Renal cortex interstitium (tissue), 15 donors: Measurements from ENCODE around the gene AK8. TPM values are rescaled to one million over a fixed set of nuclear protein-coding genes. Genes with fewer than 3 reads are reported as not detected.
A peak's percentile ranks its signal among the peaks of the same experiment; 100 is the strongest.

Source experiments
- DNase-seq, 11 donors: peaks; one replicate each; pipeline ENCODE4 v3.0.0-alpha.2; 2013; ENCODE audit warnings: low read depth in 9 of 11, low spot score in 4 of 11; ENCODE audit errors: extremely low read depth in 1 of 11
- long read RNA-seq, 16 experiments: transcript quantifications; one replicate each; lab custom pipeline, GENCODE V29; 2026
- polyA plus RNA-seq, 3 donors: library from polyadenylated mRNA; unstranded; fragments of 120-200 nt; gene quantifications; one replicate each; pipeline ENCODE4 v1.2.1, GENCODE V29; 2013; ENCODE audit not compliant: insufficient read length in 3 of 3

Gene AK8, protein sequence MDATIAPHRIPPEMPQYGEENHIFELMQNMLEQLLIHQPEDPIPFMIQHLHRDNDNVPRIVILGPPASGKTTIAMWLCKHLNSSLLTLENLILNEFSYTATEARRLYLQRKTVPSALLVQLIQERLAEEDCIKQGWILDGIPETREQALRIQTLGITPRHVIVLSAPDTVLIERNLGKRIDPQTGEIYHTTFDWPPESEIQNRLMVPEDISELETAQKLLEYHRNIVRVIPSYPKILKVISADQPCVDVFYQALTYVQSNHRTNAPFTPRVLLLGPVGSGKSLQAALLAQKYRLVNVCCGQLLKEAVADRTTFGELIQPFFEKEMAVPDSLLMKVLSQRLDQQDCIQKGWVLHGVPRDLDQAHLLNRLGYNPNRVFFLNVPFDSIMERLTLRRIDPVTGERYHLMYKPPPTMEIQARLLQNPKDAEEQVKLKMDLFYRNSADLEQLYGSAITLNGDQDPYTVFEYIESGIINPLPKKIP
- polyA plus RNA-seq = 1 to 10 TPM; 4.1 to 5.0 (median 4.2) TPM
- long read RNA-seq, donor 1, partial matches to known transcripts = 0 of 1 reads
- long read RNA-seq, donor 1, other reads (novel, unspliced or antisense) = 0 of 1 reads
- long read RNA-seq, donor 2, partial matches to known transcripts = 0 of 1 reads
- long read RNA-seq, donor 2, other reads (novel, unspliced or antisense) = 0 of 1 reads
- long read RNA-seq, donor 3, partial matches to known transcripts = 0 of 1 reads
- long read RNA-seq, donor 3, other reads (novel, unspliced or antisense) = 0 of 1 reads
- long read RNA-seq, donor 4 = 0 reads
- long read RNA-seq, donor 5 = 0 reads
- long read RNA-seq, donor 6 = 0 reads
- long read RNA-seq, donor 7 = 0 reads
- long read RNA-seq, donor 8, partial matches to known transcripts = 0 of 8 reads
- long read RNA-seq, donor 8, other reads (novel, unspliced or antisense) = 8 of 8 reads
- long read RNA-seq, donor 9, partial matches to known transcripts = 5 of 5 reads
- long read RNA-seq, donor 9, other reads (novel, unspliced or antisense) = 0 of 5 reads
- long read RNA-seq, donor 10, partial matches to known transcripts = 0 of 6 reads
- long read RNA-seq, donor 10, other reads (novel, unspliced or antisense) = 5 of 6 reads
- long read RNA-seq, donor 11 = 0 reads
- long read RNA-seq, donor 12 = 0 reads
- long read RNA-seq, donor 13 = 0 reads
- long read RNA-seq, donor 14, partial matches to known transcripts = 0 of 1 reads
- long read RNA-seq, donor 14, other reads (novel, unspliced or antisense) = 0 of 1 reads
- long read RNA-seq, donor 15 = 0 reads
- long read RNA-seq, donor 16, partial matches to known transcripts = 0 of 2 reads
- long read RNA-seq, donor 16, other reads (novel, unspliced or antisense) = 0 of 2 reads

DNA sequence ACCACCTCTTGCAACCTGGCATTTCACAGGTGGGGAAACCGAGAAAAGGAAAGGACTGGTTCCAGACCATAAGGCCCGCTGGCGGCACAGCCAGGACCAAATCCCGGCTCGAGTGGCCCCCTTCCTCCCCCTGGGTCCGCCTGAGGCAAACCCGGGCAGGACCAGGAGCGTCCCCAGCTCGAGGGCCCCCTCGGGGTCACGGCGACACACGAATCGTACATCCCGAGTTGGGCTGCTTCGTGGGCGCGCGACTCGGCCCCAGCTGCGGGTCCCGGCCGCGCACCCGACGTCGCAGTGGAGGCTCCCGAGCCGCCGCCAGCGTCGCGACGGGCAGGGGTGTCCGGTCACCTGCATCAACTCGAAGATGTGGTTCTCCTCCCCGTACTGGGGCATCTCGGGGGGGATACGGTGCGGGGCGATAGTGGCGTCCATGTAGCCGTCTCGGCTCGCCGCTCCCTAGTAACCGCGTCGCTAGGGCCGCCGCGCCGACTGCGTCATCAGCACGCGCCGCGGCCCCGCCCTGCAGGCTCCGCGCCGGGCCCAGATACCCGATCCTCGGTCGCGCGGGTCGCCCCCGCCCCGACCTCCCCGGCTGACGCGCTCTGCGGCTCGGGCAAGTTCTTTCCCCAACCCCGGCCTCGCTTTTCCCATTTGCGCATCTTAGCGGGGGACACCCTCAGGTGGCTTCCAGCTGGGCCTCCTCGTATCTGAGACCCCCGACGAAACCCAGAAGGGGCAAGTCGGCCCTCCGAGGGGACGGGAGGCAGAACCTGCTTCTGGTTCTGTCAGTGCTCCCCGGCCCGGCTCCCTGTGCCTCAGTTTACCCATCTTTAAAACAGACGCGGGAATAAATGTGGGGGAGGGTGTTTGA is at the start of gene AK8:
Gene AK8 (minus strand): TSS at position 461 of the 871 bp plus-strand sequence. CDS start 29 bp downstream, at position 432.
- peak; percentile 42 to 81 (median 68) for DNase-seq

DNA sequence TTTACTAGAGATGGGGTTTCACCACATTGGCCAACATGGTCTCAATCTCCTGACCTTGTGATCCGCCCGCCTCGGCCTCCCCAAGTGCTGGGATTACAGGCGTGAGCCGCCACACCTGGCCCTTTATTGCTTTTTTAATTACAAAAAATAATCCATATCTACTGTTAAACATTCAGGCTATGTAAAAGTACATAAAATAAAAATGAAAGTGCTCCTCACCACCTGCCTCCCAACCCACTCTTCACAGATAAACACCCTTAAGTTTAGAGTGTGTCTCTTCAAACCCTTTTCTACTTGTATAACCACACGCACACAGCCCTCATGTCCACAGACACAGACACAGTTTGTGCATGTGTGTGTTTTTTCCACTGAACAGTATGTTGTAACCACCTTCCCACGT is 49.6 kb upstream of the AK8 start:
- no peak for DNase-seq

DNA sequence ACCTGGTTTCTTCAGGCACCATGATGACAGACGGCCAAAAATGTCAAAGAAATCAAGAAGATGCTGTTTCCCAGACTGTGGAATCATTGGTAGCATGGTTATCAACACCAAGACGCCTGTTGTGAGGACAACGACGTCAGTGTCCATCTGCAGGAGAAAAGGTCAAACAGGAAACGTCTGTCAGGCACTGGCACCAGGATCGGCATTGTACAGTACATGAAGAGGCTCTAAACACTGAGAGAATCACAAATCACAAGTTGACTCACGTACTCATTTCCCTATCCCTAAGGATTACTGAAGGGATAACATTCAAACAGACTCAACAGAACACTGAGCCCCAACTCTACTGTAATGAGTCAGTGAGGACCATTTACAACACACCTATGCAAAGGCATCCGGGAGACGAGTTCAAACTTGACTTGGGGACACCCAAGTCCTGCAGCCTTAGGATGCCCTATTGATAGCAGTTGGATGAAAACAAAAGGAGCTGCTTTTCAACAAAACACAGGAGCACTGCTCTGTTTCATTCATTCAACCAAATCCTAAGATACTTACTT is 45.3 kb upstream of the AK8 start:
- DNase-seq = no peak

DNA sequence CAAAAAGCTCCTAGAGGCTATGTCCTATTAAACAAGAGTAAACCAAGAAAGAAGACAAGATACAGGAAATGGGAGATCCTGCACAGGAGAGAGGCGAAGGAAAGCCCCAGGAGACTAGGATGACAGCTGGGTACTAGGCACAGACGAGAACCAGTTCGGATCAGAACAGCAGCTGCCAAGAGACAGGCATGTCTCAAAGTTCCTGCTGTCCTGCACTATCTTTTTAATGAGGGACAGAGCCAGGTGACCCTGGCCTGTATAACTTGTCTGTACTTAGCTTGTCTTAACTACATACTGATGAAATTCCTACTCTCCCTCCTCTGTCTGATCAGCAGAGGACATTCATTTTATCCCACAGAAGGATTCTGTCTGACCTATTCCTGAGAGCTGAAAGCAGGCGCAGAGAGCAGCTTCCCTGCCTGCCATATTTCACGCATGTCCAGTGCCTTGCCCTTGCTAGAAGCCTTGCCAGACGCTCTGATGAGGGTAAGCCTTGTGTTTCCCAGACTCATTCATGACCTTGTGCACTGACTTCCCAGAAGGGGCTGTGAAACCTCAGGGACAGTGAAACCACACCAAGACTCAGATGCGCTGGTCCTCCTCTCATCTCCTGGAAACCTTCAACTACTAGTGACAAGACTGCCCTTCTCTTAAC is 41.7 kb upstream of the AK8 start:
- DNase-seq = no peak

DNA sequence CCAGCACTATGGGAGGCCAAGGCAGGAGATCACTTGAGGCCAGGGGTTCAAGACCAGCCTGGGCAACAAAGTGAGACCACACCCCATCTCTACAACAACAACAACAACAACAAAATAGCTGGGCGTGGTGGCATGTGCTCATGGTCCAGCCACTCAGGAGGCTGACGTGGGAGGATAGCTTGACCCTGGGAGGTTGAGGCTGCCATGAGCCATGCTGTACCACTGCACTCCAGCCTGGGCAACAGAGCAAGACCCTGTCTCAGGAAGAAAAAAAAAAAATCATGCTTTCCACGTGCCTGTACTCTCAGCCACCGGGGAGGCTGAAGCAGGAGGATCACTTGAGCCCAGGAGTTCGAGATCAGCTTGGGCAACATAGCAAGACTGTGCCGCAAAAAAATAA is 36.8 kb upstream of the AK8 start:
- no peak for DNase-seq

DNA sequence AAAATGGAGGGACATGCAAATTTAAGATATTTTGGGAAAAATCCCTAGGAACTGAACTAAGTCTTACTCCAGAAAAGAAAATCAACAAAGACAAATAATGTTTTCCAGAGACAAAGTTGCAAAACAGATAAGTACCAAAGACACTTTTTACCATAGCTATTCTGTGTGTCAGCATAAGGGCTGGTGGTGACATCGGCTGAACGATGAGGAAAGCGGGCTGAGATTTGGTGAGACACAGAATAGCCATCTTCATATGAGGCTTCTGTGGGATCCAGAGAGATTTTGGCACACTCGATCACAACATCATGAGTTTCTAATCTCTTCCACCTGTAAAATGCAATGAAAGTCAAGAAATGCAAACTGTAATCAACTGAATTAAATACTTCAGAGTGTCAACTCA is 34.0 kb upstream of the AK8 start:
- DNase-seq = no peak

DNA sequence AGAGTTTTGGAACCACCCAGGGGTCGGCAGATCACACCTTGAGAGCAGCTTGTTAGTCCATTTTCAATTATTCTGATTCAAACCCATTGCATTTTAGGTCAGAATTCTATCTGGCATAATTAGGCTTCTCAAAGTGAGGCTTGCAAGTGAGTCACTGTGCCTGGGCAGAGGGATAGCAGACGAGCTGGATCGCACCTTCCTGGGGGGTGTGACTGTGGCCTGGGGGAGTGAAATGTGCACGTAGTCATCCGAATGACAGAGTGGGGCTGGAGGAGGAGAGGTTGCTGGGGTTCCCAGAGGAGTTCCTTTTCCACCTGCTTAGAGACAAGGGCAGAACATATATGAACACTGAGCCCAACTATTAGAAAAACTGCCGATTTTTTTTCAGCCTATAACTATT is 32.3 kb upstream of the AK8 start:
- DNase-seq = no peak

DNA sequence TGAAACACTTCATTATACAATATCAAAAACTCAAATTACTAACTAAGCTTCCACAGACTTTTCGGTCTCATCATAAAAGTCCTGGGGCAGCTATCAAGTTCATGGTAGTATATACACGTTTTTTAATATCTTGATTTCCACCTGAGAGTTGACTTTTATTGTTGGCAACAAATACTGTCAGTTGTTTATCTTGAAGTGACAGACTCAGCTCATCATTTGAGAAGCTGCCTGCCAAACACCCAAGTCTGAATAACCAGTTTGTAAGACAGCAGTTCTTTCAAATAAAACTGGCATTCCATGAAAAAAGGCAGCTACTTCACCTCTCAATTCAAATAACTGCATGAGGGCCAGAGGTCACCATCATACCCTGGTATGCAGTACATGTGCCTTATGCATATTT is 31.2 kb upstream of the AK8 start:
- DNase-seq = no peak

DNA sequence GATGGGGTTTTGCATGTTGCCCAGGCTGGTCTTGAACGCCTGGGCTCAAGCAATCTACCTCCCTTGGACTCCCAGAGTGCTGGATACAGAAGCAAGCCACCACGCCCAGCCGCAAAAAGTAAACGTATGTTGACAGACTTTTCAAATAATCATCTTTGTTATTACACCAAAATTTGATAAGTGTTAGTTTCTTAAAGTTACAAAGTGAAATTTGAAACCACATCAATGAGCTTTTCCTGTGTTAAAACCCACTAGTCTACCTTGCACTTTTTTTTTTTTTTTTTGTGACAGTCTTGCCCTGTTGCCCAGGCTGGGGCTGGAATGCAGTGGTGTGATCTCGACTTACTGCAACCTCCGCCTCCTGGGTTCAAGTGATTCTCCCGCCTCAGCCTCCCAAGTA is 30.6 kb upstream of the AK8 start:
- DNase-seq = no peak

DNA sequence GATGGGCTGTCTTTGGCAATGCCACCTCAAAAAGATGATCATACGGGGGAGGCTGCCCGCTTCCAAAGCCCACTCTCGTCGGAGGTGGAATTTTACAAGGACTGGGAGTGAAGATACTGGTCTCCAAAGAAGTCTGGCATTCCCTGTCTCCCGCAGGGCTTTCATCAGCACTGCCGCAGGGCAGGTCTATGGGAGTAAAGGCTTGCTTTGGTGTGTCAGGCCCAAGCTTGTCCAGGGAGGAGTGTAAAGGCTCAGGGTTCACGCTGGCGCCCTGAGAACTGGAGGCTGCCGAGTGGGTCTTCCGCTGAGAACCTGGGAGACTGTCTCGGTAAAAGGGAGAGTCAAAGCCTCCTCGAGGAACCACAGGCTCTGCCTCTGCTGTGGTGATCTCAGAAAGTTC is 27.6 kb upstream of the AK8 start:
- no peak for DNase-seq

DNA sequence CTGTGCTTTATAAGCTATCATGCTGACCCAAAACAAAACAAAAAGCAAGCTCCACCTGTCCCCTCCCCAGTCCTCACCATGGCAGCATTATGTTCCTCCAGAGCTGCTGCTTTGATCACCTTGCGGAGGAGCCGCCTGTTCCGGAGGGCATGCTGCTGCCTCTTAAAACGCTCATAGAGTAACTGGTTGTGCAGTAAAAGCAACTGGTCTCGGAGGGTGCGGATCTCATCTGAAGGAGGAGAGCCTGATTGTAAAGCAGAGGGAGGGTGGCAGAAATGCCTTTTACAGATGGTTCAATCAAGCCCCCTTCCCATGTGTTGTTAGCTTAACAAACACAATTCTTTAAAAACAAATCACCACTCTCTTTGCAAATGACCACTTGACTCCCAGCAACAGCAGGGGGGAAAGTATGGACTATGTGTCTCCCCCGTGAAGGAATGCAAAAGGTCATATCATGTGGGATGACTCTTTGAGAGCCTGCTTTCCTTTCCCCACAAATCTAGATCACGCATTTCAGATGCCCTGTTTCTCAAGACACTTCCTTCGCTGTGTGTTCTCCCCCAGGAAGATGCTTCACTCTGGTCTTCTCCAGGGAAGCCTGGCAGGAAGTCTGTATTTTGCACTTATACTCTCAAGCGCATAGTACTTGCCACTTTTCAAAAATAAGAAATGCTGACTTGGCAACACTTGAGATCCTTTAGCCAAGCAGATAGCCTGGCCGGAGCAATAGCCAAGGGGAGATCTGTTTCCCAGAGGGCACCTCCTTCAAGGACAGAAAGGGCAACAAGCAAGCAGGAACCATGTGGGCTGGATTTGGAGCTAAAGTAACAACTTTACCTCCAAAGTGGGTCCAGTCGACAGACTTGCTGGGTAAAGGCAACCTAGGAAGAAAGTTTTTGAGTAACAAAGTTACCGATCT is 25.7 kb upstream of the AK8 start:
- no peak for DNase-seq

DNA sequence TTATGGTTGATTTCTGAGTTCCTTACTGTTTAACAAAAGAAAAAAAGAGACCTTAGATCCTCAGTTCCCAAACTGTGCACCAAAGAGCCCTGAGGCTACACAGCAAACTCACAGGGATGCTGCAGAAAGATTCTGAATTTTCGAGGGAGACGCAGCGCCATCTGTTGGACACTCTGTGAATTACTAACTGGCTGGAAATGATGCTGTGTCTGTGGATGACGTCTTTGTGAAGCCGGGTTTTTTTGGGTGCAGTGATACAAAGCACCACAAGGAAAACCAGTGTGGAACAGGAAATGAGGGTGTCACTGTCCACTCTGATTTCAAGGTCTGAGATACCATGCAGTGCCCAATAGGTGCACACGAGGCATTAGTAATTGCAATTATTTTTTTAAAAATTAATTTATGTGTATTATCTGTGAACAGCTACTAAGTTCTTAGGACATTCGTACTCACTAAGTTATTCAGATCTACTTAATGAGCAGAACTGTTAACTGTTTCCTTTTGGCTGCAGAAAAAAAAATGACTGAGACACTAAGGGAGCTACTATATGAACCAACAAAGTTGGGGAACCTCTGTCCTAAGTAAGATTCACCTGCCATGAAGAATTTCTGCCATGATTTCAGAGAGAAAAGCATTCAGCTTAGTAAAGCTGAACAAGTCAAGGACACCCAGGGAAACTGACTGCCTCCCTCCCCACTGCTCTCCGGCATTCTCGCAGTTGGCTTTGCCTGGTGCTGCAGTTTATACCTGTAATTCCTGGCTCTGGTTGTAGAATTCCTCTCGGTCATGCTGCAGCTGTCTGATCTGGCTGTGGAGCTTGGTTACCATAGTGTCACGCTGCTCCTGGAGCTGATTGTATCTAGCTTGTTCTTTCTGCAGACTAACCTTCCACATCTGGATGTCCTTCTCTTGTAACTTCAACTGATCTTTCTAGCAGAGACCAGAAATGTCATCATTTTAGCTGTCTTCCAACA is 24.1 kb upstream of the AK8 start:
- peak; percentile 56 to 79 (median 68) for DNase-seq

DNA sequence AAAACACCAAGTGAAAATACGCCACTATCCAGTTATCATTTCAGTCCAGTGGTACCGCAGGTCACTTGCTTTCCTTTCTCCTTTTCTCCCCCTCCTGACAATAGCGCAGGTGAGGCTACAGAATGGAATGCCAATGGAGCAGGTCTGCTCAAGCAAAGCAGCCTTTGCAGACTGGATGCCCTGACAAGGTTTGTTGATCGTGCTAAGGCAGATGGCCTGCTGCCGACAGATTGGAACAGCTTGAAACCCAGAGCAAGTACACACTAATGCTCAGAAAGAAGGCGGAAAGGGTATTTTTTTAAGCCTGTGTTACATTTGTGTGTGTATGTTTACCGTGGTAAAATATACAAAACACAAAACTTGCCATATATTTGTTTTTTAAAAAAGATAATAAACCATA is 20.0 kb upstream of the AK8 start:
- DNase-seq = no peak

DNA sequence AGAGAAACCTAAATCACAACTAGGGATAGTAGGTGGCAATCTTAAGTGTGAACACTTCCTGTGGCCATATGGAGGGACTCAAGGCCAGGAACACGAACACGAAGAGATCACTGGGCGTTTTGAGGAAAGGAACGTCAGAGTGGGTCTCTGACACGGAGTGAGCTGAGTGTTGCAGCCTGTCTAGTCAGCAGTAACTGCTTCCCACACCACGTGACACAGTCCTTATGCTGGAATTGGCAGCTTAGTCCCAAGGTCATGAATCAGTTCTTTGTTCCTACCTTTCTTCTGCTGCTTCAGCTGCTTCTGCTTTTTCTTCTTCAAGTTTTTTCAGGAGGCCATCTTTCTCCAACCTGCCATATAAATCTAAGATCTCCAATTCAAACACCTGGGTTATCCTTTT is 18.8 kb upstream of the AK8 start:
- no peak for DNase-seq

DNA sequence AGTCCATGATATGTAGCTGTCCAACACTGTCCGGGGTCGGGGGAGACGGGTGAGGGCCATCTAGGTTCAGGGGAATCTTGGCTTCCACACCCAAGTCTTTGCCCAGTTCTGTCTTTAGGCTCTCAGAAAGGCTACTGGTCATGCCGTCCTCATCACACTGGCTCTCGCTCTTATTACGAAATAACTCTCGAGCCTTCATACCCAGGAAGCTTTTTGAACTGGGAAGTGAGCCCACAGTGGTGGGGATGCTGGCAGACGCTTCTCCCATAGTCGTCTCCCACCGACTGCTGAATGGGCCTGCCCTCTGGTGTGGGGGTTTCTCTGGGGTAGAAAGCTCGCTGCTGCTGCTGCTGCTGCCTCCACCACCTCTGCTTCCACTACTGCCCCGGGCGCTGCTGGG is 18.2 kb upstream of the AK8 start:
- no peak for DNase-seq
